Measurements from ENCODE around the gene ERBB4. TPM values are rescaled to one million over a fixed set of nuclear protein-coding genes. Genes with fewer than 3 reads are reported as not detected.

Gene ERBB4
- total RNA-seq, 2 experiments from 2014 or later, result not detected

- intact Hi-C loops (cut with micrococcal nuclease; ENCODE audit: unreplicated experiment), result no loop called here
- no peak for DNase-seq (ENCODE audit: low spot score)
- CTCF ChIA-PET (ENCODE audit: unreplicated experiment), result interaction anchor here (0.6 kb wide), 1 partner anchor 26 kb away, joined by 3 read pairs; no protein-coding TSS in a partner anchor
Measured at GRCh38 chr2:212099658-212100057, 438.9 kb downstream of the ERBB4 start.

GRCh38 chr2:212098966-212099365 is 439.6 kb downstream of the ERBB4 start:
- CTCF ChIA-PET (ENCODE audit: unreplicated experiment), result no interaction called here
- H3K4me1 ChIP-seq (ENCODE audit: insufficient read depth, low read length, poor library complexity, severe bottlenecking), result no peaks in the 10 kb centered on the region

More at GRCh38 chr2:212099658-212100057, 438.9 kb downstream of the ERBB4 start:
- H4K20me1 ChIP-seq (ENCODE audit: insufficient read depth, low read length), result no peaks in the 10 kb centered on the region
- no peaks in the 10 kb centered on the region for H3K4me1 ChIP-seq (ENCODE audit: insufficient read depth, low read length, poor library complexity, severe bottlenecking)
- TF ChIP-seq, protein P1, sequence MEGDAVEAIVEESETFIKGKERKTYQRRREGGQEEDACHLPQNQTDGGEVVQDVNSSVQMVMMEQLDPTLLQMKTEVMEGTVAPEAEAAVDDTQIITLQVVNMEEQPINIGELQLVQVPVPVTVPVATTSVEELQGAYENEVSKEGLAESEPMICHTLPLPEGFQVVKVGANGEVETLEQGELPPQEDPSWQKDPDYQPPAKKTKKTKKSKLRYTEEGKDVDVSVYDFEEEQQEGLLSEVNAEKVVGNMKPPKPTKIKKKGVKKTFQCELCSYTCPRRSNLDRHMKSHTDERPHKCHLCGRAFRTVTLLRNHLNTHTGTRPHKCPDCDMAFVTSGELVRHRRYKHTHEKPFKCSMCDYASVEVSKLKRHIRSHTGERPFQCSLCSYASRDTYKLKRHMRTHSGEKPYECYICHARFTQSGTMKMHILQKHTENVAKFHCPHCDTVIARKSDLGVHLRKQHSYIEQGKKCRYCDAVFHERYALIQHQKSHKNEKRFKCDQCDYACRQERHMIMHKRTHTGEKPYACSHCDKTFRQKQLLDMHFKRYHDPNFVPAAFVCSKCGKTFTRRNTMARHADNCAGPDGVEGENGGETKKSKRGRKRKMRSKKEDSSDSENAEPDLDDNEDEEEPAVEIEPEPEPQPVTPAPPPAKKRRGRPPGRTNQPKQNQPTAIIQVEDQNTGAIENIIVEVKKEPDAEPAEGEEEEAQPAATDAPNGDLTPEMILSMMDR (conservative IDR thresholded peaks at IDR 0.05; ENCODE audit: low read length), result no peak
- TF ChIP-seq EZH2phosphoT487 (IDR thresholded peaks at IDR 0.05; ENCODE audit: borderline replicate concordance, low read depth, low read length), result no peak
- no peaks in the 10 kb centered on the region for H3K36me3 ChIP-seq (ENCODE audit: insufficient read depth, low read length)
- H3K27ac ChIP-seq (ENCODE audit: low read depth, low read length, poor library complexity, severe bottlenecking), result no peak overlapping the region
- H3K9me3 ChIP-seq (ENCODE audit: low read length), result no peaks in the 10 kb centered on the region
- H2AFZ ChIP-seq (ENCODE audit: low read length), result no peak overlapping the region
- POLR2A ChIA-PET, result interaction anchor here (0.9 kb wide), 2 partner anchors 17 to 28 kb away, joined by 3 read pairs; no protein-coding TSS in a partner anchor
- H3K79me2 ChIP-seq (ENCODE audit: insufficient read depth, low read depth, low read length), result no peaks in the 10 kb centered on the region
- no peak overlapping the region for H3K4me3 ChIP-seq (ENCODE audit: low read depth, low read length, poor library complexity, severe bottlenecking)
- H3K4me2 ChIP-seq (ENCODE audit: low read length), result no peak overlapping the region
- H3K9me2 ChIP-seq (ENCODE audit: insufficient read depth, low read length), result no peaks in the 10 kb centered on the region
- BruUV-seq (replicated peaks), result no TSS peak

DNA sequence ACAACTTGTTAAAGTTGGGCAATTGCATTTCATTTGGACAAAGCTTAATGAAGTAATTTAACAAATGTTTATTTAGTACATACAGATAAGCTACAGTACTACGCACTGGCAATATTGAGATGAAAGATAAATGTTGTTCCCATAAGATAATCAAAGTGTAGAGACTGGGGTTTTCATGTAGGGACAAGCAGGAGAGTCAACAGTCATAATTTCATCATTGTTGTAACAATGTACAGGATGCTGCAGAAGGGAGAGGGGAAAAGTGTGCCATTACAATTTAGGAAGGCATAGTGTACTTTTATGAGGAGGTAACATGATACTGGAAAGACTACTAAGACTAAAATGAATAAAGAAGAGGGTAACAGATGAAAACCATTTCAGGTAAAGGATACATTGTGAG is 441.6 kb downstream of the ERBB4 start:
- Histone ChIP-seq H3K4me2 (ENCODE audit: low read length) (no peak overlapping the region), H3K36me3 (ENCODE audit: insufficient read depth, low read length) (no peaks in the 10 kb centered on the region), H3K9me2 (ENCODE audit: insufficient read depth, low read length) (no peaks in the 10 kb centered on the region), H3K4me3 (ENCODE audit: low read depth, low read length, poor library complexity, severe bottlenecking) (no peak overlapping the region), H3K9me3 (ENCODE audit: low read length) (no peaks in the 10 kb centered on the region), H4K20me1 (ENCODE audit: insufficient read depth, low read length) (no peaks in the 10 kb centered on the region), H3K79me2 (ENCODE audit: insufficient read depth, low read depth, low read length) (no peaks in the 10 kb centered on the region), H2AFZ (ENCODE audit: low read length) (no peak overlapping the region), H3K27ac (ENCODE audit: low read depth, low read length, poor library complexity, severe bottlenecking) (no peak overlapping the region), H3K4me1 (ENCODE audit: insufficient read depth, low read length, poor library complexity, severe bottlenecking) (no peaks in the 10 kb centered on the region)
- intact Hi-C loops (cut with micrococcal nuclease; ENCODE audit: unreplicated experiment), result no loop called here
- no peak for DNase-seq (ENCODE audit: low spot score)
- TF ChIP-seq EZH2phosphoT487 (IDR thresholded peaks at IDR 0.05; ENCODE audit: borderline replicate concordance, low read depth, low read length), result no peak
- TF ChIP-seq, protein P1 (conservative IDR thresholded peaks at IDR 0.05; ENCODE audit: low read length), result no peak
- no TSS peak for BruUV-seq (replicated peaks)
- ChIA-PET CTCF (ENCODE audit: unreplicated experiment) (no interaction called here), POLR2A (no interaction called here)

More at GRCh38 chr2:212098966-212099365, 439.6 kb downstream of the ERBB4 start:
- no TSS peak for BruUV-seq (replicated peaks)
- Histone ChIP-seq H3K9me2 (ENCODE audit: insufficient read depth, low read length) (no peaks in the 10 kb centered on the region), H3K79me2 (ENCODE audit: insufficient read depth, low read depth, low read length) (no peaks in the 10 kb centered on the region), H3K36me3 (ENCODE audit: insufficient read depth, low read length) (no peaks in the 10 kb centered on the region), H4K20me1 (ENCODE audit: insufficient read depth, low read length) (no peaks in the 10 kb centered on the region), H3K4me2 (ENCODE audit: low read length) (no peak overlapping the region), H3K27ac (ENCODE audit: low read depth, low read length, poor library complexity, severe bottlenecking) (no peak overlapping the region), H3K9me3 (ENCODE audit: low read length) (no peaks in the 10 kb centered on the region), H2AFZ (ENCODE audit: low read length) (no peak overlapping the region), H3K4me3 (ENCODE audit: low read depth, low read length, poor library complexity, severe bottlenecking) (no peak overlapping the region)
- intact Hi-C loops (cut with micrococcal nuclease; ENCODE audit: unreplicated experiment), result no loop called here
- POLR2A ChIA-PET, result interaction anchor here (0.9 kb wide), 2 partner anchors 16 to 28 kb away, joined by 3 read pairs; no protein-coding TSS in a partner anchor
- TF ChIP-seq, protein P1 (conservative IDR thresholded peaks at IDR 0.05; ENCODE audit: low read length), result no peak
- TF ChIP-seq EZH2phosphoT487 (IDR thresholded peaks at IDR 0.05; ENCODE audit: borderline replicate concordance, low read depth, low read length), result no peak
- DNase-seq (ENCODE audit: low spot score), result no peak
